Measurements from ENCODE around the gene DOCK2.

GRCh38 chr5:169697511-169697890 lies 60.4 kb downstream of the DOCK2 start:
- no peak for TF ChIP-seq TCF7 (CRISPR knock-in tag; IDR thresholded peaks at IDR 0.05; ENCODE audit: low read depth)
- TF ChIP-seq CTCF (IDR thresholded peaks at IDR 0.05): no peak
- no peak for TF ChIP-seq CREB1 (CRISPR knock-in tag; IDR thresholded peaks at IDR 0.05)
- no peak for TF ChIP-seq HMGXB4 (CRISPR knock-in tag; IDR thresholded peaks at IDR 0.05)
- no peak for TF ChIP-seq FOXJ3 (CRISPR knock-in tag; IDR thresholded peaks at IDR 0.05; ENCODE audit: borderline replicate concordance)

Measured in WTC11 (cell line).